ENCODE measurements around the gene MTIF3. TPM values are rescaled to one million over a fixed set of nuclear protein-coding genes. Genes with fewer than 3 reads are reported as not detected.
A peak's percentile ranks its signal among the peaks of the same experiment; 100 is the strongest.

Gene MTIF3
- total RNA-seq, 1 donor from 2014 or later: 34.9 TPM

DNA sequence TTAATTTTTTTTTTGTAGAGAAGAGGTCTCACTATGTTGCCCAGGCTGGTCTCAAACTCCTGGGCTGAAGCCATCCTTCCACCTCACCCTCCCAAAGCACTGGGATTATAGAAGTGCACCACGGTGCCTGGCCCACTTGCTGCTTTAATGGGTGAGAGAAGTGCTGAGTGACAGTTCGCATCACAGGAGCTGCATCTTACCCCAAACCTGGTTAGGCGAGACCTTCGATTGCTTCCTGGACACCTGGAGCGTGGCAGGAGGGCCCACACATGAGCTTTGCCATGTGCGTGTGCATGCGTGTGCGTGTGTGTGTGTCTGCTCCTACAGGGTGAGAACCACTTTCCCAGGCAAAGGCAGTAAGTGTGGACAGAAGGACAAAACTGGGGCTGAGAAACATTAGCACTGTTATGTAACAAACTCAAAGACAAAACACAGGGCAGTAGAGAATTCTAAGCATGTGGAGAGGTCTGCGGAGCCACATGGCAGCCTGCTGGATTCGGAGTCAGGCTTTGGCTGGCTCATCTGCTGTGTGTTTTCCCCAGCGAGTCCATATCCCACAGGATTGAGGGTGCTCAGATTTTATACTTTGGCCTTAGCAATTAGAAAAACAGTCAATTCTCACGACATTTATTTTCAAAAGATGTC, 11.7 kb upstream of the MTIF3 start:
- no peaks in the 10 kb centered on the region for H3K9me3 Mint-ChIP-seq (ENCODE audit: low read depth)
- H3K4me3 Mint-ChIP-seq (ENCODE audit: unreplicated experiment): no peak overlapping the region
- no peak overlapping the region for H3K27ac Mint-ChIP-seq (ENCODE audit: unreplicated experiment)
- no peak for DNase-seq (ENCODE audit: low spot score)
- TF ChIP-seq CTCF (IDR thresholded peaks at IDR 0.05): no peak
- no peaks in the 10 kb centered on the region for H3K36me3 Mint-ChIP-seq (ENCODE audit: low read depth)
- peaks cover 9% of the 10 kb centered on the region for H3K27me3 Mint-ChIP-seq (ENCODE audit: low read depth)
- no peaks in the 10 kb centered on the region for H3K4me1 Mint-ChIP-seq (ENCODE audit: low read depth)

DNA sequence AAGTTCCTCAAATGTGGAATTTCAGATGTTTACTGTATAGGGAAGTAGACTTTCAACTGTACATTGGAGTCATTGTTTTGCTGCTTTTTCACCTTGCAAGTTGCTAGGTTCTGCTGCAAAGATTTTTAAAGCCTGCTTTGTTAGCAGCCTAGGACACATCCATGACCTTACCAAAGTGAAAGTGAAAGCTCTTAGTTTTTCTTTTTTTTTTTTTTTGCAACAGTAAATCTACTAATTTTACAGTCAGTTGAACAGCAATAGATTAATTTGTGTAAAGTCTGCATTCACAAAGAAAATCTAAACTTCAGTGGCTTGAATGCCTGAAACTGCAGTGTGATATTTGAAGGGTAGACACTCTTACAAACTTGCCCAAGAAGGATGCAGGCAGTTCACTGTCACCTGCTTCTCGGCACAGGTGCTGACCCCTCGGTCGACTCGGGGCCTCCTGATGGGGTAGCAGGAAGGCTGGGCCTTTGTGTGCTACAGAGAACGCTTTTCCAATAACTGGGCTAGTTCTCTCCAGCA, 5.0 kb upstream of the MTIF3 start:
- Mint-ChIP-seq H3K36me3 (ENCODE audit: low read depth) (no peaks in the 10 kb centered on the region), H3K9me3 (ENCODE audit: low read depth) (no peaks in the 10 kb centered on the region), H3K4me3 (ENCODE audit: unreplicated experiment) (peak overlapping the region; percentile 15), H3K27me3 (ENCODE audit: low read depth) (peaks cover 9% of the 10 kb centered on the region), H3K4me1 (ENCODE audit: low read depth) (peaks cover 9% of the 10 kb centered on the region), H3K27ac (ENCODE audit: unreplicated experiment) (peak overlapping the region; percentile 58)
- TF ChIP-seq CTCF (IDR thresholded peaks at IDR 0.05): no peak
- DNase-seq (ENCODE audit: low spot score): no peak

GRCh38 chr13:27450921-27451471, 632 bp upstream of the MTIF3 start:
- peak overlapping the region; percentile 94 for H3K27ac Mint-ChIP-seq (ENCODE audit: unreplicated experiment)
- H3K27me3 Mint-ChIP-seq (ENCODE audit: low read depth): peaks cover 5% of the 10 kb centered on the region
- H3K9me3 Mint-ChIP-seq (ENCODE audit: low read depth): no peaks in the 10 kb centered on the region
- no peak for TF ChIP-seq CTCF (IDR thresholded peaks at IDR 0.05)
- H3K36me3 Mint-ChIP-seq (ENCODE audit: low read depth): no peaks in the 10 kb centered on the region
- peak; percentile 76 for DNase-seq (ENCODE audit: low spot score)
- peaks cover 23% of the 10 kb centered on the region for H3K4me1 Mint-ChIP-seq (ENCODE audit: low read depth)
- peak overlapping the region; percentile 85 for H3K4me3 Mint-ChIP-seq (ENCODE audit: unreplicated experiment)

DNA sequence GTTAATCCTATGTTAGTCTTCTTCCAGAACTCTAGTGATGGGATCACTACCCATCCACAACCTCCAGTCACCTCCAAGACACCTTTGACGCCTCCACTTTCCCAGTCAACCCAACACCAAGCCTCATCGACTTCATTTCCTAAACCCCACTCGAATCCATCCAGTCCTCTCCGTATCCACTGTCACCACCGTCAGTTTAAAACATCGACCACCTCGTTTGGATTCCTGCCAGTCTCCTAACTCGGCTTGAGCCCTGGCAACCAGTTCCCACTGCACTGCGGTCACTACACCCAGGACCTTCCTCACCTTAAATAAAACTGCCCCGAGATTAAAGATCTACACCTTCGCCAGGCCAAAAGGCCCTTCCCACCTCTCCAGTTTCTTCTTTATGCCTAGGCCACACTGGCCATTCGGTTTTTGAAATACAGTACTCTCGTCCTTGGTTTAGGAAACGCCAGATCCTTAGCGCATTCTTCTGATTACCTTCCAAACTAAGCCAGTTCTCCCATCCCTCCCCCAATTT, 1.2 kb downstream of the MTIF3 start:
- no peak for TF ChIP-seq CTCF (IDR thresholded peaks at IDR 0.05)
- Mint-ChIP-seq H3K9me3 (ENCODE audit: low read depth) (no peaks in the 10 kb centered on the region), H3K36me3 (ENCODE audit: low read depth) (no peaks in the 10 kb centered on the region), H3K4me1 (ENCODE audit: low read depth) (peaks cover 19% of the 10 kb centered on the region), H3K27ac (ENCODE audit: unreplicated experiment) (peak overlapping the region; percentile 94), H3K27me3 (ENCODE audit: low read depth) (peaks cover 2% of the 10 kb centered on the region), H3K4me3 (ENCODE audit: unreplicated experiment) (peak overlapping the region; percentile 85)
- DNase-seq (ENCODE audit: low spot score): no peak

GRCh38 chr13:27448308-27448707, 2.1 kb downstream of the MTIF3 start:
- TF ChIP-seq CTCF (IDR thresholded peaks at IDR 0.05): no peak
- Mint-ChIP-seq H3K4me3 (ENCODE audit: unreplicated experiment) (no peak overlapping the region), H3K36me3 (ENCODE audit: low read depth) (no peaks in the 10 kb centered on the region), H3K4me1 (ENCODE audit: low read depth) (peaks cover 19% of the 10 kb centered on the region), H3K9me3 (ENCODE audit: low read depth) (no peaks in the 10 kb centered on the region), H3K27ac (ENCODE audit: unreplicated experiment) (no peak overlapping the region), H3K27me3 (ENCODE audit: low read depth) (no peaks in the 10 kb centered on the region)
- DNase-seq (ENCODE audit: low spot score): no peak

Data from chondrocyte (in vitro differentiated cells).